GM20431 (cell line): ENCODE results near the gene EML4.

Source experiments
- in situ Hi-C: fragments of 300-500 bp; cut with MseI, MboI; formaldehyde crosslinking; loops from one replicate; pipeline ENCODE4 v1.15.0; 2020; ENCODE audit warnings: low sequenced_read_pairs; ENCODE audit not compliant: unreplicated experiment

EML4 gene

GRCh38 chr2:42192652-42193566 lies 23.8 kb downstream of the EML4 start:
- in situ Hi-C loops = no loop called here

DNA sequence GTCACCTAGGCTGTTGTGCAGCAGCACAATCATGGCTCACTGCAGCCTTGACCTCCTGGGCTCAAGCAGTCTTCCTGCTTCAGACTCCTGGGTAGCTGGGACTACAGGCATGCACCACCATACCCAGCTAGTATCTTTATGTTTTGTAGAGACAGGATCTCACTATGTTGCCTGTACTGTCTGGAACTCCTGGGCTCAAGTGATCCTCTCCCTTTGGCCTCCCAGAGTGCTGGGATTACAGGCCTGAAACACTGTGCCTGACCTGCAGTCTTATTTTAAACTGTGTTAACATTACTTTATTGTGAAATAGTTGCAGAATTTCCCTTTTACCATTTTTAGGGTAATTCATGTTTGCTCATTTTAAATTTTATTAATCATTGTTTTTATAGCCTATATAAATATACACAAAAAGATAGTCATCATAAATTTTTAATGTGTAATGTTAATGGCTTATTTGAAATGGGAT lies 24.6 kb downstream of the EML4 start:
- in situ Hi-C loops = no loop called here

GRCh38 chr2:42194428-42194827 lies 25.3 kb downstream of the EML4 start:
- in situ Hi-C loops = no loop called here

- in situ Hi-C loops = no loop called here
These were observed 26.4 kb downstream of the EML4 start for GRCh38 chr2:42195559-42195958.

GRCh38 chr2:42196070-42196402 lies 26.9 kb downstream of the EML4 start:
- in situ Hi-C loops = no loop called here

GRCh38 chr2:42196403-42197267 lies 27.5 kb downstream of the EML4 start:
- in situ Hi-C loops = no loop called here

GRCh38 chr2:42197792-42198191 lies 28.6 kb downstream of the EML4 start:
- in situ Hi-C loops = no loop called here

- in situ Hi-C loops = no loop called here
These were observed 29.3 kb downstream of the EML4 start for GRCh38 chr2:42198466-42198865.

- in situ Hi-C loops = no loop called here
These were observed 29.8 kb downstream of the EML4 start for GRCh38 chr2:42199002-42199401.

- in situ Hi-C loops = no loop called here
These were observed 30.5 kb downstream of the EML4 start for GRCh38 chr2:42199626-42200025.

- in situ Hi-C loops = no loop called here
These were observed 32.0 kb downstream of the EML4 start for GRCh38 chr2:42200926-42201855.

- in situ Hi-C loops = no loop called here
These were observed 33.5 kb downstream of the EML4 start for GRCh38 chr2:42202634-42203008.

DNA sequence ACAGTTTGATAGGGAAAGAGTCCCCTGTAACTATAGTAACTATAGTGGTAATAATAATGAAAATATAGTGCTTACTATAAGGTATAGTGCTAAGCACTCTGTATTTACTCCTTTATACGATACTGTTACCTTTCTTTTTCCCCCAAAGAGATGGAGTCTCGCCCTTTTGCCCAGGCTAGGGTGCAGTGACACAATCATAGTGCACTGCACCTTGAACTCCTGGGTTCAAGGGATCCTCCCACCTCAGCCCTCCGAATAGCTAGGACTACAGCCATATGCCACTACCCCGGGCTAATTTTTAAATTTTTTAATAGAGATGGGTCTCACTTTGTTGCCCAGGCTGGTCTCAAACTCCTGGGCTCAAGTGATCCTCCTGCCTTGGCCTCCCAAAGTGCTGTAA lies 34.6 kb downstream of the EML4 start:
- in situ Hi-C loops = no loop called here

- in situ Hi-C loops = no loop called here
These were observed 36.2 kb downstream of the EML4 start for GRCh38 chr2:42205337-42205736.

- in situ Hi-C loops = no loop called here
These were observed 38.7 kb downstream of the EML4 start for GRCh38 chr2:42207826-42208225.

DNA sequence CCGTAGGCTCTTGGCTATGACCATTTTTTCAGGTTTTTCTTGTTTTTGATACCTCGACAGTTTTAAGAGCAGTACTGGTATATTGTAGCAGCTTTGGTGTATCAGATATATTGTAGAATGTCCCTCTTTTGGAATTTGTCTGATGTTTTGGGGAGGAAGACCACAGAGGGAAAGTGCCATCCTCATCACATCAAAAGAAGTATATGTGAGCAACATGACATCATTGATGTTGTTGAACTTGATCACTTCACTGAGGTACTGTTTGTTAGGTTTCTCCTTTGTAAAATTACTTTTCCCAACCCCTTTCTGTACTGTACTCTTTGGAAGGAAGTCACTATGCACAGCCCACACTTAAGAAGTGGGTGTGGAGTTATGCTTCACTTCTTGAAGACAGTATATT lies 41.0 kb downstream of the EML4 start:
- in situ Hi-C loops = no loop called here

GRCh38 chr2:42211291-42211690 lies 42.1 kb downstream of the EML4 start:
- in situ Hi-C loops = no loop called here

DNA sequence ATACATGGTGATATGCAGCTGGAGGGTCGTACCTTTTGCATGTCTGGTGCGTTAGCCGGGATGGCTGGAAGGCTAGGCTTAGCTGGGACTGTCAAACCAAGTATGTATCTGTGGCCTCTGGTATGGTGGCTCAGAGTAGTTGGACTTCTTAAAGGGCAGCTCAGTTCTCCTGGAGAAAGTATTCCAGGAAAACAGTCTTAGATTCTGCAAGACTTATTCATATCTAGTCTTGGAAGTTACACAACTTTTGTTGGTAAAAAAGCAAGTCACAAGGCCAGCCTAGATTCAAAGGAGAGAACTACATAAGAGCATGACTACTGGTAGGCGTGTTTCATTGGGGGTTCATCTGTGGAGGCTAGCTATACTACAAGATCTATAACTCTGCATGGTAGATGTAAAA lies 45.5 kb downstream of the EML4 start:
- in situ Hi-C loops = no loop called here

GRCh38 chr2:42216694-42217093 lies 47.5 kb downstream of the EML4 start:
- in situ Hi-C loops = no loop called here

DNA sequence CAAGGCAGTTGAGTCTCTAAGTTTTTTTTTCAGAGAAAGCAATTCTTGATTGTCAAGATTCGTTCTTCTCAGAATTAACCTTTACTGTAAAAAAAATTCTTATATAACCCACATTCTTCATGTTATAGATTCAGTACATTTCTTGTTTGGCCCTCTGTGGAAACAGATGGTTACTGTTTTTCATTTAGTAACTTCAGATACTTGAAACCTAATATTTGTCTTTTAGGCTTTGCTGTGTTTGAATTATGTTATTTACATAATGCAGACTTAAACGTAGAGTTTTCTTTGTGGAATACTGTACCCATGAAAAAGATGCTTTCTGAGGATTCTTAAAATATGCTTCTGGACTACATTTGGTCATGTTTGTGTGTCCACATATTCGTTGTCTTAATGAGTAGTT lies 48.2 kb downstream of the EML4 start:
- in situ Hi-C loops = no loop called here
